Ascending aorta (tissue), 2 donors: ENCODE data around the gene EFNB2. TPM values are rescaled to one million over a fixed set of nuclear protein-coding genes. Genes with fewer than 3 reads are reported as not detected.

Source experiments
- DNase-seq, 2 donors: peaks; one replicate each; pipeline ENCODE4 v3.0.0-alpha.2; 2019; ENCODE audit warnings: low spot score in 2 of 2
- H3K27ac ChIP-seq, 2 donors: fragments of 200-600 bp; sonication (generic); one replicate each; pipeline ENCODE4 v1.5.1; 2016 to 2017; ENCODE audit warnings: mild to moderate bottlenecking in 1 of 2
- H3K27me3 ChIP-seq: fragments of 200-600 bp; sonication (generic); one replicate; pipeline ENCODE4 v1.5.1; 2017
- H3K36me3 ChIP-seq, 2 donors: fragments of 200-600 bp; sonication (generic); one replicate each; pipeline ENCODE4 v1.5.1; 2016
- H3K4me1 ChIP-seq, 2 donors: fragments of 200-600 bp; sonication (generic); one replicate each; pipeline ENCODE4 v1.5.1; 2016 to 2017; ENCODE audit warnings: mild to moderate bottlenecking in 1 of 2
- H3K4me3 ChIP-seq, 2 donors: fragments of 200-600 bp; sonication (generic); one replicate each; pipeline ENCODE4 v1.5.1; 2016 to 2017; ENCODE audit warnings: mild to moderate bottlenecking in 1 of 2
- H3K9me3 ChIP-seq, 2 donors: fragments of 200-600 bp; sonication (generic); one replicate each; pipeline ENCODE4 v1.5.1; 2016
- intact Hi-C: fragments of 100-400 bp; cut with DNase I; formaldehyde crosslinking; loops from one replicate; pipeline ENCODE4 v1.15.1; 2023
- total RNA-seq: library from RNA; depleted of rRNA; stranded (reverse); fragments of >200 nt; gene quantifications from one replicate; pipeline ENCODE4 v1.1.0, GENCODE V29; 2016
- TF ChIP-seq, protein P1 (sequence below), 3 experiments: fragments of 200-600 bp in 2 of 3; fragments of 450-650 bp in 1 of 3; sonication (generic) in 2 of 3; IDR thresholded peaks; one replicate each; pipeline ENCODE4 v1.5.1; 2016 to 2019; ENCODE audit warnings: antibody characterized with exemption in 3 of 3, mild to moderate bottlenecking in 1 of 3, moderate library complexity in 1 of 3

The EFNB2 gene, protein sequence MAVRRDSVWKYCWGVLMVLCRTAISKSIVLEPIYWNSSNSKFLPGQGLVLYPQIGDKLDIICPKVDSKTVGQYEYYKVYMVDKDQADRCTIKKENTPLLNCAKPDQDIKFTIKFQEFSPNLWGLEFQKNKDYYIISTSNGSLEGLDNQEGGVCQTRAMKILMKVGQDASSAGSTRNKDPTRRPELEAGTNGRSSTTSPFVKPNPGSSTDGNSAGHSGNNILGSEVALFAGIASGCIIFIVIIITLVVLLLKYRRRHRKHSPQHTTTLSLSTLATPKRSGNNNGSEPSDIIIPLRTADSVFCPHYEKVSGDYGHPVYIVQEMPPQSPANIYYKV
- total RNA-seq: 38.0 TPM

DNA sequence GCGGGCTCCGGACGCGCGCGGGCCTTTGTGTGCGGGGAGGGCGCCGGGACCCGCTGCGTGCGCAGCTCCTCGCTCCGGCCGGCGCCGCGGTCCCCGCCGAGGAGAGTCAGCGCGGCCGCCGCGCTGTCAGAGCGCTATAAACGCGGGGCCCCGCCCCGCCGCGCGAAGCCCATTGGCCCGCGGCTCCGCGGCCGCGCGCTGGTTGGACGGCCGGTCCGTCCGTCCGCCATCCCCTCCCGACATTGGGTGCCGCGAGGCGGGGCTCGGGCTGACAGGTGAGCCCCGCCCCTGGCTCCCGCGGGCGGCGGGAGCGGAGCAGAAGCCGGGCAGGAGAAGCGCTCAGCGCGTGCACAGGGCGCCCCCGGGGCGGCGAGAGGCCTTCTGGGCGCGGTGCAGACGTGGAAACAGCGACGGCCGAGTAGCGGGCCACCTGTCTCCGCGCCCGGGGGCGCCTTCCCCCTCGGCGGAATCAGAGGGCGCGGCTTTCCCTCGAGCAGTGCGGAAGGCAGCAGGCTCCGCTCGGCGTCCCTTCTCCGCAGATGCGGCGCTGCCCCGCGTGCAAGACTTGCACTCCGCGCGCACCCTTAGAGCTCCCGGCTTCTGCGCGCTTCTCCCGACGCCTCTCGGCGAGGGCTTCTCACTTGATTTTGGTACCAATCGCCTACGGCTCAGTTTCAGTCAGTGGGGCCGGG lies at the start of gene EFNB2:
EFNB2 (minus strand) TSS at position 111 of the 692 bp plus-strand sequence. CDS start 698 bp downstream, outside the sequence.
- H3K27ac ChIP-seq: peak within 1 kb of the TSS; percentile 90 to 97
- peak; percentile 64 to 93 for DNase-seq
- H3K27me3 ChIP-seq: no peaks in the 10 kb centered on the region
- intact Hi-C loops: loop anchor here (1.0 to 10.0 kb wide), 8 partner anchors 32 to 1761 kb away; no protein-coding TSS in a partner anchor
- H3K36me3 ChIP-seq: peaks cover 0 to under 1% of the 10 kb centered on the region in 2 donors
- no peaks in the 10 kb centered on the region for H3K9me3 ChIP-seq
- H3K4me1 ChIP-seq: no peaks in the 10 kb centered on the region
- TF ChIP-seq, protein P1, sequence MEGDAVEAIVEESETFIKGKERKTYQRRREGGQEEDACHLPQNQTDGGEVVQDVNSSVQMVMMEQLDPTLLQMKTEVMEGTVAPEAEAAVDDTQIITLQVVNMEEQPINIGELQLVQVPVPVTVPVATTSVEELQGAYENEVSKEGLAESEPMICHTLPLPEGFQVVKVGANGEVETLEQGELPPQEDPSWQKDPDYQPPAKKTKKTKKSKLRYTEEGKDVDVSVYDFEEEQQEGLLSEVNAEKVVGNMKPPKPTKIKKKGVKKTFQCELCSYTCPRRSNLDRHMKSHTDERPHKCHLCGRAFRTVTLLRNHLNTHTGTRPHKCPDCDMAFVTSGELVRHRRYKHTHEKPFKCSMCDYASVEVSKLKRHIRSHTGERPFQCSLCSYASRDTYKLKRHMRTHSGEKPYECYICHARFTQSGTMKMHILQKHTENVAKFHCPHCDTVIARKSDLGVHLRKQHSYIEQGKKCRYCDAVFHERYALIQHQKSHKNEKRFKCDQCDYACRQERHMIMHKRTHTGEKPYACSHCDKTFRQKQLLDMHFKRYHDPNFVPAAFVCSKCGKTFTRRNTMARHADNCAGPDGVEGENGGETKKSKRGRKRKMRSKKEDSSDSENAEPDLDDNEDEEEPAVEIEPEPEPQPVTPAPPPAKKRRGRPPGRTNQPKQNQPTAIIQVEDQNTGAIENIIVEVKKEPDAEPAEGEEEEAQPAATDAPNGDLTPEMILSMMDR (IDR thresholded peaks at IDR 0.05): no peak
- peak within 1 kb of the TSS; percentile 79 to 98 for H3K4me3 ChIP-seq

DNA sequence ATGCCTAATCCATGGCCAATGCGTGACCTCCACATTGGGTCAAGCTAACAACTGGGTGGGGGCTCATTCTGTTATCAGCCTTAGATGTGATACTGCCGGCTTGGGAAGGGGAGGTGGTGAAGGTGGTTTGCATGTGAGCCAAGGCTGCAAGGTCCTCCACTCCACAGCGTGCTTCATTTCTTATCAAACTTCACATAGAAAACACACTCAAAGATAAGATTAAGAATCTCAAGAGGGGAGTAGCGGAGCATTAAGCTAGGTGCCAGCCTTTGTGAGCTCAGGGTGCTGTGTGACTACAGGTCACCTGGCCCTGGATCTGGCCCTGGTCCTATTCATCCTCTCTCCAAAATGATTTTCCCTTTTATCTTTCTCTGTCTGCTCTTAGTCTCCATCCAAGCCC lies 45.8 kb upstream of the EFNB2 start:
- no peak overlapping the region for H3K27ac ChIP-seq
- H3K4me3 ChIP-seq: no peak overlapping the region
- H3K36me3 ChIP-seq: no peaks in the 10 kb centered on the region
- DNase-seq: no peak
- TF ChIP-seq, protein P1 (IDR thresholded peaks at IDR 0.05): no peak
- no peaks in the 10 kb centered on the region for H3K9me3 ChIP-seq
- intact Hi-C loops: no loop called here
- H3K27me3 ChIP-seq: no peaks in the 10 kb centered on the region
- peaks cover 0 to 5% of the 10 kb centered on the region in 2 donors for H3K4me1 ChIP-seq

DNA sequence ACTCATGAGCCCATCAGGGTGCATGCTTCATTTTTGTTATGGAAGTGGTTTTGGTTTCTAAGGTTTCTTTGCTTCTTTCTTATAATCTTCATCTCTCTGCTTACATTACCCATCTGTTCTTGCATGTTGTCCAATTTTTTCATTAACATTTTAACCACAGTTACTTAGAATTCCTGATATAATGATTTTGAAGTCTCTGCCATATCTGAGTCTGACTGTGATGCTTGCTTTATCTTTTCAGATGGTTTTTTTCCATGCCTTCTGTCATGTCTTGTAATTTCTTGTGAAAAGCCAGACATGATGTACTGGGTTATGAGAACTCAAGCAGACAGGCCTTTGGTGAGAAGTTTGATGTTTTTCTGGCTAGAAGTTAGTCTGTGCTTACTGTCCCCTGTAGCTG lies 40.4 kb upstream of the EFNB2 start:
- no peaks in the 10 kb centered on the region for H3K27me3 ChIP-seq
- no peak overlapping the region for H3K4me3 ChIP-seq
- intact Hi-C loops: no loop called here
- no peak overlapping the region for H3K27ac ChIP-seq
- DNase-seq: no peak
- H3K36me3 ChIP-seq: no peaks in the 10 kb centered on the region
- H3K9me3 ChIP-seq: no peaks in the 10 kb centered on the region
- TF ChIP-seq, protein P1 (IDR thresholded peaks at IDR 0.05): no peak
- peaks cover 0 to 5% of the 10 kb centered on the region in 2 donors for H3K4me1 ChIP-seq

DNA sequence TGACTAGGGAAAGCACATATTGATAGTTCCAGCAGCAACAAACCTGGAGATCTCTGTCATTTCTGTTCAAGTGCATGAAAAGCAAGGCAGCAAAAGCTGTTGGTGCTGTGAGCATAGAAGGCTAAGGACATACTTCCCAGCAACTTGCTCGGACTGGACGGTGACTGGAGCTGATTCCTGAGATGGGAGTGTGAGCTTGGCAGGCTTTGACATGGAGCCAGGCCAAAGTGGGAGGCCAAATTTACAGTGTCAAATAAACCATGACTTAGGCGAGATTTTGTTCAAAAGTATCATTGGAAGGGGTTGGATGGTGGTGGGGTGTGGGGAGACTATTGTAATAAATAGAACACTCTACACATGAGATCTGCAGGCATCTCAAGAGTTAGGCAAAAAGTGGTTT lies 38.4 kb upstream of the EFNB2 start:
- H3K27ac ChIP-seq: no peak overlapping the region
- no peak overlapping the region for H3K4me3 ChIP-seq
- TF ChIP-seq, protein P1 (IDR thresholded peaks at IDR 0.05): no peak
- intact Hi-C loops: no loop called here
- peak in 1 of 2 donors; percentile 73 for DNase-seq
- H3K27me3 ChIP-seq: no peaks in the 10 kb centered on the region
- H3K9me3 ChIP-seq: no peaks in the 10 kb centered on the region
- no peaks in the 10 kb centered on the region for H3K36me3 ChIP-seq
- peaks cover 0 to 5% of the 10 kb centered on the region in 2 donors for H3K4me1 ChIP-seq

DNA sequence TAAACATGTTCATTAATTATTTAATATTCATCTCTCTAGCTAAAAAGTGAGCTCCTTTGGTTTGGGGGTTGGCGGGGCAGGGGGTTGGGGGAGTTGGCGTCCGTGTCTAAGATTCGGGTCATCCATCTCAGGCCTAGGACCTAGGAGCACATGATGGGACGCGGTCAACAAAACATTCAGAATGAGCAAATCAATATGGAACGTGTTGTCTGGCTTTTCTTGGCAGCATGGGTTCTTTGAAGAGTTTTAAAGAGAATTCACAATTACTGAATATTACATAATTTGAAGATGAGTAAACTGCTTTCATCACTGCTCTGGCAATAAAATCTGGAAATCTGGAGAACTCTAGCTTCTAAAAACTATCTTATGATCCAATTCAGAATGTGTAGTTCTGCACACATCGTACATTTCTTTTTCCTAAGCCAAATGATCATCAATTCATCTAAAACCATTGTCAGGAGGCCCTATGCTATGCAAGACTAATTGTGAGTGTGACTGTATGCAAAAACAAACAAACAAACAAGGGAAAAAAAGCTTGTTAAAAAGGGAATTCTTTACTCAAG lies 37.9 kb upstream of the EFNB2 start:
- intact Hi-C loops: no loop called here
- Histone ChIP-seq H3K27me3 (no peaks in the 10 kb centered on the region), H3K4me1 (peaks cover 0 to 6% of the 10 kb centered on the region in 2 donors), H3K4me3 (no peak overlapping the region), H3K27ac (no peak overlapping the region), H3K9me3 (no peaks in the 10 kb centered on the region), H3K36me3 (no peaks in the 10 kb centered on the region)
- no peak for DNase-seq
- TF ChIP-seq, protein P1 (IDR thresholded peaks at IDR 0.05): no peak
